H9 (cell line): ENCODE results near the gene PEX5L. TPM values are rescaled to one million over a fixed set of nuclear protein-coding genes. Genes with fewer than 3 reads are reported as not detected.

Source experiments
- DNase-seq: peaks from one replicate; pipeline ENCODE4 v3.0.0-alpha.2; 2017
- H2AFZ ChIP-seq: one replicate; pipeline ENCODE4 v1.6.1; 2013; ENCODE audit warnings: mild to moderate bottlenecking, low read length, control low read depth, moderate library complexity
- H2AK5ac ChIP-seq: 2 replicates; pipeline ENCODE4 v1.6.1; 2013; ENCODE audit warnings: low read length, control low read depth, mixed read lengths; ENCODE audit not compliant: insufficient read length
- H2BK120ac ChIP-seq: one replicate; pipeline ENCODE4 v1.6.1; 2013; ENCODE audit warnings: low read depth, mild to moderate bottlenecking, low read length, control low read depth, inconsistent platforms; ENCODE audit not compliant: poor library complexity, severe bottlenecking
- H2BK12ac ChIP-seq: 2 replicates; pipeline ENCODE4 v1.6.1; 2013; ENCODE audit warnings: low read length, control low read depth, mixed read lengths, low read depth; ENCODE audit not compliant: insufficient read length
- H2BK15ac ChIP-seq: 2 replicates; pipeline ENCODE4 v1.6.1; 2013; ENCODE audit warnings: low read depth, low read length, control low read depth
- H2BK20ac ChIP-seq: one replicate; pipeline ENCODE4 v1.6.1; 2013; ENCODE audit warnings: low read depth, mild to moderate bottlenecking, low read length, control low read depth, inconsistent platforms; ENCODE audit not compliant: poor library complexity, severe bottlenecking
- H2BK5ac ChIP-seq: 2 replicates; pipeline ENCODE4 v1.6.1; 2013; ENCODE audit warnings: low read length, control low read depth, mixed read lengths; ENCODE audit not compliant: insufficient read length
- H3K14ac ChIP-seq: 2 replicates; pipeline ENCODE4 v1.6.1; 2013; ENCODE audit warnings: low read length, control low read depth; ENCODE audit not compliant: insufficient read depth
- H3K18ac ChIP-seq: 2 replicates; pipeline ENCODE4 v1.6.1; 2013; ENCODE audit warnings: low read depth, mild to moderate bottlenecking, mixed read lengths, low read length, control low read depth; ENCODE audit not compliant: insufficient read length
- H3K23ac ChIP-seq: 2 replicates; pipeline ENCODE4 v1.6.1; 2013; ENCODE audit warnings: low read length, control low read depth, mixed read lengths, low read depth; ENCODE audit not compliant: insufficient read length
- H3K23me2 ChIP-seq: 2 replicates; pipeline ENCODE4 v1.6.1; 2013; ENCODE audit warnings: low read depth, mild to moderate bottlenecking, mixed read lengths, low read length, control low read depth; ENCODE audit not compliant: insufficient read length, poor library complexity, severe bottlenecking
- H3K27ac ChIP-seq: 2 replicates; pipeline ENCODE4 v1.5.1; 2013; ENCODE audit warnings: low read length, control low read depth, mixed read lengths, low read depth; ENCODE audit not compliant: insufficient read length
- H3K27me3 ChIP-seq: 2 replicates; pipeline ENCODE4 v1.6.1; 2013; ENCODE audit warnings: low read length, control low read depth, inconsistent platforms; ENCODE audit not compliant: insufficient read depth
- H3K4ac ChIP-seq: 2 replicates; pipeline ENCODE4 v1.6.1; 2013; ENCODE audit warnings: low read depth, mild to moderate bottlenecking, control low read depth, inconsistent platforms, low read length, moderate library complexity
- H3K4me1 ChIP-seq: 2 replicates; pipeline ENCODE4 v1.6.1; 2013; ENCODE audit warnings: low read length, control low read depth, inconsistent platforms; ENCODE audit not compliant: insufficient read depth
- H3K4me2 ChIP-seq: 2 replicates; pipeline ENCODE4 v1.6.1; 2013; ENCODE audit warnings: low read length, control low read depth, mixed read lengths; ENCODE audit not compliant: insufficient read length, insufficient read depth
- H3K56ac ChIP-seq: 2 replicates; pipeline ENCODE4 v1.6.1; 2013; ENCODE audit warnings: low read depth, mild to moderate bottlenecking, mixed read lengths, low read length, control low read depth; ENCODE audit not compliant: insufficient read length
- H3K79me1 ChIP-seq: 2 replicates; pipeline ENCODE4 v1.6.1; 2013; ENCODE audit warnings: low read depth, mild to moderate bottlenecking, moderate library complexity, low read length, control low read depth, inconsistent platforms; ENCODE audit not compliant: insufficient read depth, poor library complexity, severe bottlenecking
- H3K79me2 ChIP-seq: 2 replicates; pipeline ENCODE4 v1.6.1; 2013; ENCODE audit warnings: low read length, control low read depth, inconsistent platforms; ENCODE audit not compliant: insufficient read depth
- H3K9ac ChIP-seq: 2 replicates; pipeline ENCODE4 v1.6.1; 2013; ENCODE audit warnings: low read length, control low read depth, mixed read lengths; ENCODE audit not compliant: insufficient read length; ENCODE audit errors: extremely low read depth
- H3K9me3 ChIP-seq: one replicate; pipeline ENCODE4 v1.6.1; 2013; ENCODE audit warnings: low read depth, low read length, inconsistent platforms; ENCODE audit not compliant: control insufficient read depth
- H3T11ph ChIP-seq: one replicate; pipeline ENCODE4 v1.6.1; 2013; ENCODE audit warnings: mild to moderate bottlenecking, low read length, control low read depth, inconsistent platforms
- H4K20me1 ChIP-seq: one replicate; pipeline ENCODE4 v1.6.1; 2013; ENCODE audit not compliant: control insufficient read depth, insufficient read length, insufficient read depth
- H4K5ac ChIP-seq: 2 replicates; pipeline ENCODE4 v1.6.1; 2013; ENCODE audit warnings: low read depth, mild to moderate bottlenecking, mixed read lengths, low read length, control low read depth; ENCODE audit not compliant: insufficient read length
- H4K8ac ChIP-seq: replicated peaks from 2 replicates; pipeline ENCODE4 v1.6.1; 2013; ENCODE audit warnings: low read length, control low read depth, mixed read lengths, low read depth; ENCODE audit not compliant: insufficient read length
- H4K91ac ChIP-seq: 2 replicates; pipeline ENCODE4 v1.6.1; 2013; ENCODE audit warnings: low read depth, mild to moderate bottlenecking, moderate library complexity, mixed read lengths, low read length, control low read depth; ENCODE audit not compliant: insufficient read length
- H3K27ac Mint-ChIP-seq, 3 experiments: 2 replicates in 2 of 3; 3 replicates in 1 of 3; pipeline ENCODE4 v1.8.0; 2020 to 2021; ENCODE audit warnings: mixed read lengths in 3 of 3, mild to moderate bottlenecking in 1 of 3, moderate library complexity in 1 of 3
- H3K27me3 Mint-ChIP-seq: 2 replicates; pipeline ENCODE4 v1.8.0; 2021; ENCODE audit warnings: low read depth, mild to moderate bottlenecking, moderate library complexity, mixed read lengths
- H3K36me3 Mint-ChIP-seq, 3 experiments: 2 replicates in 2 of 3; 3 replicates in 1 of 3; pipeline ENCODE4 v1.8.0; 2020 to 2021; ENCODE audit warnings: low read depth in 3 of 3, mixed read lengths in 3 of 3; ENCODE audit not compliant: insufficient read depth in 1 of 3
- H3K4me1 Mint-ChIP-seq, 2 experiments: 2 replicates each; pipeline ENCODE4 v1.8.0; 2020; ENCODE audit warnings: mixed read lengths in 2 of 2
- H3K4me3 Mint-ChIP-seq, 2 experiments: 2 replicates in 1 of 2; 3 replicates in 1 of 2; pipeline ENCODE4 v1.8.0; 2020 to 2021; ENCODE audit warnings: mild to moderate bottlenecking in 2 of 2, mixed read lengths in 2 of 2, moderate library complexity in 1 of 2
- H3K9me3 Mint-ChIP-seq, 2 experiments: 2 replicates in 1 of 2; 3 replicates in 1 of 2; pipeline ENCODE4 v1.8.0; 2020; ENCODE audit warnings: mild to moderate bottlenecking in 2 of 2, mixed read lengths in 2 of 2, moderate library complexity in 1 of 2
- CTCF ChIP-seq: fragments of 200-600 bp; sonication (generic); conservative IDR thresholded peaks from 3 replicates; pipeline ENCODE4 v1.8.0; 2021; ENCODE audit warnings: antibody characterized with exemption, mild to moderate bottlenecking
- WGBS: extraction: QIAGEN DNeasy Blood & Tissue Kit; methylation state at CpG from one replicate; pipeline ENCODE4 v1.1.7; 2013; ENCODE audit warnings: missing lambda C conversion rate, low lambda C conversion rate, mixed read lengths; ENCODE audit not compliant: insufficient read length; ENCODE audit errors: extremely low coverage; 5-methylcytosine and 5-hydroxymethylcytosine counted together
- total RNA-seq: library from RNA; stranded (reverse); gene quantifications from 2 replicates; pipeline ENCODE4 v1.2.1, GENCODE V29; 2021

Gene PEX5L
- total RNA-seq, 1 experiment from 2014 or later, result 0.85 TPM

- no peaks in the 10 kb centered on the region for H3K23me2 ChIP-seq
- no peak overlapping the region for H3K14ac ChIP-seq
- no peak overlapping the region for H4K5ac ChIP-seq
- H2BK5ac ChIP-seq, result no peak overlapping the region
- no peak overlapping the region for H3K18ac ChIP-seq
- peak overlapping the region; percentile 61 for H2BK20ac ChIP-seq
- no peak overlapping the region for H3K27ac Mint-ChIP-seq
- H3K9ac ChIP-seq, result no peak overlapping the region
- no peak overlapping the region for H2BK12ac ChIP-seq
- WGBS, result no CpG with 5 or more reads among the region's 1 CpG
- no peaks in the 10 kb centered on the region for H3K27me3 ChIP-seq
- TF ChIP-seq CTCF, result no peak
- no peak overlapping the region for H2AK5ac ChIP-seq
- H4K91ac ChIP-seq, result no peak overlapping the region
- H3K4me1 Mint-ChIP-seq, result peaks cover 48 to 69% of the 10 kb centered on the region in 2 experiments
- H3K9me3 ChIP-seq, result no peaks in the 10 kb centered on the region
- no peaks in the 10 kb centered on the region for H4K20me1 ChIP-seq
- H2BK120ac ChIP-seq, result no peak overlapping the region
- H3K9me3 Mint-ChIP-seq, result no peaks in the 10 kb centered on the region; a peak in 1 of 5 replicates
- H3K79me1 ChIP-seq, result no peaks in the 10 kb centered on the region
- no peak overlapping the region for H3K4me3 Mint-ChIP-seq
- H3K4me1 ChIP-seq, result peaks cover 6% of the 10 kb centered on the region; the same call in 1 of the 2 replicates
- H3K79me2 ChIP-seq, result no peaks in the 10 kb centered on the region
- H3T11ph ChIP-seq, result no peak overlapping the region
- H3K23ac ChIP-seq, result no peak overlapping the region
- no peak overlapping the region for H3K27ac ChIP-seq
- no peaks in the 10 kb centered on the region for H3K27me3 Mint-ChIP-seq
- H3K4ac ChIP-seq, result no peak overlapping the region
- H4K8ac ChIP-seq, result no peak overlapping the region
- no peak overlapping the region for H2BK15ac ChIP-seq
- no peak overlapping the region for H3K4me2 ChIP-seq
- H2AFZ ChIP-seq, result no peak overlapping the region
- H3K56ac ChIP-seq, result no peak overlapping the region
- H3K36me3 Mint-ChIP-seq, result no peaks in the 10 kb centered on the region
- DNase-seq, result no peak
Observed at GRCh38 chr3:179884136-179884535, 152.6 kb downstream of the PEX5L start.
